ENCODE measurements around the gene IBSP.

IBSP gene

DNA sequence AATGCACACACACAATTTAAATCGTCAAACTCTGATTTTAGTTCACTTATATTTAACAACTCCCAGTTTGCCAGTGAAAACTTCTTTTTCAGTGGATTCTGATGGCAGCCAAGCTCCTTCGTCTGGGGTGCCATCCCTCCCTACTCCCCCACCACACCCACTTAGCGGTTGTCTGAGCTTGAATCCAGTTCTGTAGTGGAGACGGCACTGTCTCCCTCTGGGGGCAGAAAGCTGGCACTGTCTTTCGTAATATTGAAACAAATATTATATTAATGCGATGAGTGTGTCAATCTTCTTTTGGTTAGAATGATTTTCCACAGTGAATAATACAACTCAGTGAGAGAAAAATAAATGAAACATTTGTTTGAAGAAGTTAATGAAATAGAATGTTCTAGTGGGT, 38.9 kb downstream of the IBSP start:
- peak; percentile 42 for DNase-seq (ENCODE audit: low spot score)

DNA sequence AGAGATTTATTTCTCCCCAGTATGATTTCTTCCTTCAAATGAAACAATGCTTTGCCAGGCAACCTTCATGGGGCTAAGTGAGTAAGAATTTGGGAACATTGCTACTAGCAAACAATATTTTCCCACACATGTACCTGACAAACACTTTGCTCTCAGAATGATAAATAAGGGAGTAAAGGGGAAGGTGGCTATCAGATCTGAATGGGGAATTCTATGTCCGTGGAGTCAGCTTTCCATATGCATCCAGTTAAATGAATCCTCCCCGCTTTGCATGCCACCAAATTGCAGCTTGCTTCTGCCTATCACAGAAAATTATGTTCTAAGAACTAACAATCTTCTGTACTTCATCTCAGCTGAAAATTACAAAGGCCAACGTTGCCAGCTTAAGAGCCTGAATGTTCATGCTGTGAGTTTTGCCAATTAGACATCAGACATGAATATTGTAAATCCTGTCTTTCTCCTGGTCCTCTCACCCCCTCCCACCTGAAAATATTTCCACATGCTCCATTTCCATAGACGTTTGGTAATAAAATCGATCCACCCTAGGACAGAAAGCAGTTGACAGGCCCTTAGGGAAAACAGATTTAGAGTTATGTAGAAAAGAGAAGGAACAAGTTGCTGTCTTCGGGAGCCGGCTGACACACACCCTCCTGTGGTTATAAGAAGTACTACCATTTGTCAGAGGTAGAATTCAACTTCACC, 39.7 kb downstream of the IBSP start:
- DNase-seq (ENCODE audit: low spot score): peak; percentile 81

DNA sequence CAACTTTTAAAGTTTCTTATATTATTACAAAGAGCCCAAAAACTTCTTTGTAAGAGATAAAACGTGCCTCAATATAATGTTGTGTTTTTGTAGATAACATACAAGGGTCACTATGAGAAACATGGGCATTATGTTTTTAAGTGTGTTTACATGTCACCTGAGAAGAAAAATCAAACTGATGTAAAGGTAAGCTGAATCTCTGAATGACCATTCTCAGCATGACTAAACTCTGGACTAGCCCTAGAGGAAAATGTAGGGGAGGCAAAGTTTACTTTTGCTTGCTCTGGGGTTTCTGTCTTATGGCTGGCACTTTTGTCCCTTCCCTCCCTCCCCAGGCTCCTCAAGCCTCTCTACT, 40.2 kb downstream of the IBSP start:
- DNase-seq (ENCODE audit: low spot score): no peak

DNA sequence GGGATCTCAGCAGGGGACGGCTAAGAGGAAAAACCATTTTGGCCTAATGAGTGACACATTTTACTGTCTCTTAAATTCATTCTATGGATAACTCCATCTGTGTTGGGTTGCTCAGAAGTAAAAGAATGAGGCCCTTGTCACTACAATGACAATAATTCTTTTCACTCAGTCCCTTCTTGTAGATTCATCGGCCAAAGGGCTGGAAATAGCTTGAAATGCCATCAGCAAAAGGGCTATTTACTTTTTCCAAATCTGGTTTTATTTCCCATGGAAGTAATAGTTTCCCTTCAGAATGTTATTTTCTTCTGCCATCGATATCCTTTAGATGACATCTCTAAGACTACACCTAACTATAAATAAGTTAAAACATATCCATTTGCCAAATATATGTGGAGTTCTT, 40.8 kb downstream of the IBSP start:
- peak; percentile 91 for DNase-seq (ENCODE audit: low spot score)

DNA sequence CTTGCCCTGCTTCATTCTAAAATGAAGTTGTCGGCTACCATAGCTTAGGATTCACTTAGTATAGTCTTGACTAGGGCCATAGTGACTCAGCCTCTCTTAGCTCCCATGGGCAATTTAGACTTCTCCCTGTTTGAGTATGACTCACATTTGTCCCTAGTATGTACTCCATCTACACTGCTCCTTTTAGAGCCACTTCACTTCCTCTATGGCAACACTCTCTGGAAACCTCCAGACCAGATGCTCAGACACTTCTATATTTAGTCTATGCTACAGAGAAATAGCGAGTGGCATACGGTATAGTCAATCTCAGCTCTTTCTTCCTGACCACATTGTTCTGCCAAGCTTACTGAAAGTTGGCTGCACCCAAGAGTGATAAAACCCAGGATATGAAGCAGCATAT, 44.6 kb downstream of the IBSP start:
- DNase-seq (ENCODE audit: low spot score): peak; percentile 62

DNA sequence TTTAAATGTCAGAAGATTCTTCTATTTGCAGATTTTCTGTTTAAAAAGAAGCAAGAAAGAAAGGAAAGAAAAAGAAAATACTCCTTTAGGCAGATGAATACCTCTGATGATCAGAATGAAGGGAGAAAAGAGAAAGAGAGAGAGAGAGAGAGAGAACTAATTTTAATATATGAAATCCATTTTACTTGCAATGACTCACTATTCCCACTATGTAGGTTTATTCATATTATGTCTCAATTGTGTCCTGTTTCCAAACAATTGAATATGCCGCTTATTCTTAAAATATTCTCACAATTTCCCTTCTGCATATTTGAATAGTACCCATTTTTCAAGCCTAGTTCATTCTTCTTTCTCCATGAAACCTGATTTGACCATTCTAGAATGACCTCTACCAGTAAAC, 45.1 kb downstream of the IBSP start:
- no peak for DNase-seq (ENCODE audit: low spot score)

DNA sequence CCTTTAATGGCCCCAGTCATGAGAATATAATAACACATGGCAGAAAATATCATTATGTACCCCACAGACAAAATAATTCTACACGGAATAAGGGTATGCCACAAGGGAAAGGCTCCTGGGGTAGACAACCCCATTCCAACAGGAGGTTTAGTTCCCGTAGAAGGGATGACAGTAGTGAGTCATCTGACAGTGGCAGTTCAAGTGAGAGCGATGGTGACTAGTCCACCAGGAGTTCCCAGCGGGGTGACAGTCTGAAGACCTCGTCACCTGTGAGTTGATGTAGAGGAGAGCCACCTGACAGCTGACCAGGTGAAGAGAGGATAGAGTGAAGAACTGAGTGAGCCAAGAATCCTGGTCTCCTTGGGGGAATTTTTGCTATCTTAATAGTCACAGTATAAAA, 46.9 kb downstream of the IBSP start:
- no peak for DNase-seq (ENCODE audit: low spot score)

DNA sequence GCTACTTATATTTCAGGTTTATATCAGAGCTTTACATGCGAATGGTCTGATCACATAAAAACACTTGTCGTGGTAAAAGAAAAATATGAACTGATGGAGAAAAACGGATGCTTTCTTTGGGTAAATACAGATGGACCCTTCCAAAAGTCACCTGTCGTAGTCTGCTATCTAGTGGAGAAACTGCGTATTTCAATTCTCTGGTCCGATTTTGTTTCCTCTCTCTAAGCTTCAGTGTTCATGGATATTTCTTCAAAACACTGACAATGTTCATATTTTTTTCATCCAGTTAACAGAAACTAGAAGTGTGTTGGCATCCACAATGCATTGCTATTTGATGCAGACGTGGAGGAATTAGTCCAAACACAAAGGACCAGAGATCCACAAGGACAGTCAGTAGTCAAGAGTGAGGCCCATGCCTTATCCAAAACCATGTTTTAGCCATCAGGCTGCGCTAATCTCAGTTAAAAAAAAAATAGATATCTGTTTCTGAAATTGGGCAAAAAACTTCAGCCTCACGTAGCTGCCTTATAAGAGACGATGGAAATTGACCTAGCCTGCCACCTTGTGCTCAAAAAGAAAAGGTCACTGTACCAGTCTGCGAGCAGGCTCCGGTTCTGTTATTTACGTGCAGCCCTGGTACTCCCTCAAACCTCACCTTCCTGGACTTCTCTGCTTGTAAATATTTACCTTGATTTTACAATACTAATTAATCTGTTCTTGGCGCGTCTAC, 49.4 kb downstream of the IBSP start:
- DNase-seq (ENCODE audit: low spot score): peak; percentile 89

DNA sequence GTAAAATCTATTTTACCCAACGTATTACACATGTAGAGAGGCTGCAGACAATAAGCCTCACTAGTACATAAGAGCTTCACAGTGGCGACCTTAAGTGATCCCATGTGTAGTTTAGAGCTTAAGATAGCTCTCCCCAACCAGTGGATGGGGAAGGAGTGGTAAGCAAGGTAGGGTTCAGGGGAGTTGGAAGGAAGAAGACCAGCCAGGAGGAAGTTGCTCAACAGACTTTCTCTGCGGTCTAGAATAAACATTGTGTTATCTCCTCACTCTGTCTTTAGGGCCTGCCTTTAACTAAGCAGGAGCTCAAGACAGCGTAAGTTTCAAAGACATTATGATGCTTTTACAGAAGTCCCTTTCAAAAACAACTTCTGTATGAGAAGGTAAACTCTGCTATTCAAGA, 50.3 kb downstream of the IBSP start:
- DNase-seq (ENCODE audit: low spot score): peak; percentile 45

DNA sequence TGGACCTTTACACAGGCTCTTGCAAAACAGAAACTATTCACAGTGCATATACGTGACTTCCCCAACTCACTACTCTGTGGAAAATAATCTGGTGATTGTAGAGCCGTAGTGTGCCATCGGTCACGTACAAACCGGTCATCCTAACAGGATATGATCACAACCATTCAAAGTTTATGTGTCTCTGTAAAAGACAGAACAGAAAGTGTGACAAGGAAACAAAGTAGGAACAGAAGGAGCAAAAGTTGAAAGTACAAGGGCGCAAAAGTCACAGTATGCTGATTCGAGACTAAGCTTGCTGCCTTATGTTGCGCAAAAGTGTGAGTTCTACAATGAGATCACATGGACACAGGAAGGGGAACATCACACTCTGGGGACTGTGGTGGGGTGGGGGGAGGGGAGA, 52.0 kb downstream of the IBSP start:
- peak; percentile 56 for DNase-seq (ENCODE audit: low spot score)

DNA sequence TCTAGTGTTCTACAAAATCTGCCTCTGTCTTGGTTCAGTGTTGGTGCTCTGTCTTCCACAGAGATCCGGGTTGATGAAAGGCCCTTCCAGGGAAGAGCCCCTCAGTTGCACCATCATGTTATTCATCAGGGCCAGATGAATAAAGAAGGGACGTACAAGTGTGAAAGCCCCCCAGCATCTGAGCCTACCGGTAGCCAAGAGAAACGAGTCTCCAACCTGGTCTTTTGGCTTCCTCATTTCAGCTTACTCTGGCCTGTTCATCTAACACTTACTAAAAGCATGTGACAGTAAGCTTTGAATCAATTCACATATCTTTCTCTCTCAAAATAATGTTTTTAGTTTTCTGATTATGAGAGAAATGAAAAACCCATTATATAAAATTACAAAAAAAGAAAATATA, 52.6 kb downstream of the IBSP start:
- DNase-seq (ENCODE audit: low spot score): peak; percentile 26

DNA sequence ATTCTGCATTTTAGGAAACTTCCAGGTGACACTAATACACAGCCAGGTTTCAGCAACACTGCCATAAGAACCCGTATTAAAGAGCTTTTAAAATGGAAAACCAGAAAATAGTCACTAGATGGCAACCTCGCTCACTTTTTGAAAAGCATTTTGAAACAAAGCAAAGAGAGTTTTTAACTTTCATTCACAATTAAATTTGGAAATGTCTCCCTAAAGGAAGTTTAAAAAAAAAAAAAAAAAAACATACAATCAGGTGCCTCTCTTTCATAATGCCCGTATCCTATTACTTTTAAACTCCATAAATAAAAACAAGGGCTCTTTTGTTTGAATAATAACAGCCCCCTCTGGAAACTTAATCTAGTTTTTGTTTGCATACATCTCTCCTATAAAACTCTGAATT, 53.8 kb downstream of the IBSP start:
- DNase-seq (ENCODE audit: low spot score): peak; percentile 81

DNA sequence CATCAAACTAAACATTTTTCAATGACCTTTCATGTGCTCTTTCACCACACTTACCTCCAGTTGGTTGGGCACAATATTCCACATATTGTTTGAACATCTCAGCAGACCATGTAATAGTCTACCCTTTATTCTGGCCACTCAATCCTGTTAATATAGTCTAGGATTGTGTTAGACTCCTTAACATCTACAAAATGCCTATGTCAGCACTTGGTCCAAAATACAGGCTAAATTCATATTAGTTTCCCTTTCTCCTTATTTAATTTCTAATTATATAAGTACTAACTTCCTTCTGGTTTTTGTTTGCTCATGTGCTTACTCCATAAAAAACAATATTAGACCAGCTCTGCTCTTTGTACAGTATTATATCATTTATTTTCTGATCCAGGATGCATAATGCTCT, 54.5 kb downstream of the IBSP start:
- no peak for DNase-seq (ENCODE audit: low spot score)

DNA sequence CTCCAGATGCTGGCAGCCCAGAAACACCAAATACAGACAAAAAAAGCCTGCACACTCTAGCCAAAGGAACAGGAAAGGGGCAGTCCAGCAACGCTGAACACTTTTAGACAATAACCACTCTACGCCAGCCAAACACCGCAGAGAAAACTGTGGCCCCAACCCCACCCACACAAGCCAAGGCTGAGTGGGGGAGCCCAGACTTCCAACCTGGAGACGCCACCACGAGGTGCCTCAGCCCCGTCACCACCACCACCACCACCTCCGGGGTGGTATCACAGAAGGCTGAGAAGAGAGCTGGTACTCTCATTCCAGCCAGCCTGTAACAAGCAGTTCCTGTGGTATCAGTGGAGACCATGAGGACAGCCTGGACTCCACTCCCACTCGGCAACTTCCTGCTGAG, 56.2 kb downstream of the IBSP start:
- DNase-seq (ENCODE audit: low spot score): no peak

DNA sequence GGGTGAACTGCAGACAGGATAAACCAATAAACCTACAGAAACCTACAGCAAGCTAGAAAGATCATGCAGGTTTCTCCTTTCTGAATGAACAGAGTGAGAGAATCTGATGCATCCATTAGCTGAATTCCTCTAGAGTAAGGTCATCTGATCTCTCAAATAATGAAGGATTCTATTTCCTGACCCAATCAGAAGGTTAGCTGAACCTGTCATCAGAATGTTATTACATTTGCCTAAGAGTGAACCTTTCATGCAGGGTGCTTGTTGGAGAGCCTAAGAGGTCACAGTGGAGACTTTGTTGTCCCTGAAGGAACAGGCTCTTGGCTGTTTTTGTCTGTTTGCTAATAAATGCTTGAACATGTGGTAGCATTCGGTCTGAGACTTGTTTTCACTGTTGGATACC, 57.5 kb downstream of the IBSP start:
- no peak for DNase-seq (ENCODE audit: low spot score)

DNA sequence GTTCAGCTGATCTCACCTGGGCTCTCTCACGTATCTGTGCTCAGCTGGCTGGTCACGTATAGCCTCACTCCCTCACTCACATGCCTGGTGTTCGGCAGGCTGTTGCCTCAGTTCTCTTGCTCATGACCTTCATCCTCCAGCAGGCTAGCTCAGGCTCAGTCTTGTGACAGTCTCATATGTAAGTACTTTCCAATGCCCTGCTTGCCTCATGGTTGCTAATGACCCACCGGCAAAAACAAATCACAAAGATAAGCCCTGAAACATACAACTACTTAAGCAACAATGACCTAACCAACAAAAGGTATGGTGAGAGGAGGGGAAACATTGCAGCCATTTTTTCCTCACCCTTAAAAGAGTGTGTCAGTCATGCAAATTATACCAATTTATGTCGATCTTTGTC, 58.4 kb downstream of the IBSP start:
- DNase-seq (ENCODE audit: low spot score): no peak

Data from globus pallidus (tissue), 1 donor.